ENCODE data around the gene KYNU.

GRCh38 chr2:142994665-142995064, 117.2 kb downstream of the KYNU start:
- TF ChIP-seq CTCF (IDR thresholded peaks at IDR 0.05; ENCODE audit: low read depth, low read length, poor library complexity, severe bottlenecking) (no peak), EZH2phosphoT487 (IDR thresholded peaks at IDR 0.05; ENCODE audit: borderline replicate concordance, low read length) (no peak)
